Activated B cell treated with CpG ODN at 0.5 μM for 24 hours (primary cell): ENCODE data around the gene NTN4. TPM values are rescaled to one million over a fixed set of nuclear protein-coding genes. Genes with fewer than 3 reads are reported as not detected.
"Not testable (repeated sequence)": the region's sequence is repeated elsewhere in the genome, so short reads cannot be mapped to it uniquely, and the experiment has no call there.

ENCODE experiments used
- ATAC-seq: fragments of 200-7000 bp; cut with Tn5 transposase; one replicate; pipeline ENCODE4 v1.10.0; 2021; ENCODE audit warnings: low read depth, mild to moderate bottlenecking, moderate library complexity
- CTCF ChIA-PET: fragments of 350-600 bp; sonication (Branson Sonifier 250); formaldehyde crosslinking; loops from one replicate; lab custom pipeline; 2021; ENCODE audit warnings: antibody characterized with exemption; lab: Charles Lee
- POLR2A ChIA-PET: fragments of 350-600 bp; sonication (Branson Sonifier 250); formaldehyde crosslinking; loops from one replicate; lab custom pipeline; 2021; ENCODE audit warnings: antibody characterized with exemption; lab: Charles Lee
- DNase-seq: peaks from one replicate; pipeline ENCODE4 v3.0.0; 2022
- H3K27ac Mint-ChIP-seq: one replicate; pipeline ENCODE4 v1.8.0; 2020; ENCODE audit warnings: mixed read lengths
- H3K27me3 Mint-ChIP-seq: one replicate; pipeline ENCODE4 v1.8.0; 2021; ENCODE audit warnings: mixed read lengths
- H3K36me3 Mint-ChIP-seq: one replicate; pipeline ENCODE4 v1.8.0; 2021; ENCODE audit warnings: low read depth, mixed read lengths
- H3K4me1 Mint-ChIP-seq: one replicate; pipeline ENCODE4 v1.8.0; 2021; ENCODE audit warnings: mixed read lengths
- H3K4me3 Mint-ChIP-seq: one replicate; pipeline ENCODE4 v1.8.0; 2020; ENCODE audit warnings: mild to moderate bottlenecking, mixed read lengths
- H3K9me3 Mint-ChIP-seq: one replicate; pipeline ENCODE4 v1.8.0; 2020; ENCODE audit warnings: mixed read lengths
- intact Hi-C: fragments of 100-400 bp; cut with micrococcal nuclease; formaldehyde crosslinking; loops from one replicate; pipeline ENCODE4 v1.15.1; 2024
- total RNA-seq: library from RNA; stranded (reverse); gene quantifications from 2 replicates; pipeline ENCODE4 v1.2.3, GENCODE V29; 2022
- TF ChIP-seq, protein P1 (sequence below): fragments of 200-600 bp; IDR thresholded peaks from one replicate; pipeline ENCODE4 v1.8.0; 2022; ENCODE audit warnings: antibody characterized with exemption, mild to moderate bottlenecking

NTN4 gene
- total RNA-seq, 1 donor from 2014 or later = 0.20 TPM

DNA sequence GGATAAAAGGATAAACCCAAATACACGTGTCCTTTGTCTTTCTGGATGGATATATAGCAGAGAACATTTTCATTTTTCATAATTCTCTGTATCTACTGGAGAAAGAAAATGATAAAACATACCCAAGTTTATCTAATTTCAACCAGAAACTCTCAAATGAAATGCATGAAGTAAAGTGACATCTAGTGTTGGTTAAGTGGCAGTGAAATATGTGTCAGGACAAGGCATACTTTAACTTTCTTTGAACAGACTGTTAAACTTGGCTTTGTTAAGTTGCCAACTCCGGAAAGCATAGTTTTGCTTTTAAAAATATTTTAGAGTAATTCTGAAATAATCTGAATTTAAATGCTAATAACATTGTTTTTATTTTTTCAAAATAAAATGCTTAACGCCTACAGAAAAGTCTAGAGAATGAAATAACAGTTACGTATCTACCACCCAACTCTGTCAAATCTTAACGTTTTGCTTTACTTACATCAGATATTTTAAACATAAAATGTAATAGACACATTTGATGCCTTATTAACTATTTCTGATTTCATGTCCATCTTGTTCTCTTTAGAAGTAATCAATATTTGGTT, 25.2 kb upstream of the NTN4 start:
- DNase-seq = no peak
- intact Hi-C loops = loop anchor here (2.0 to 5.0 kb wide), 3 partner anchors 182 to 281 kb away; partner anchors contain the start of gene HAL

DNA sequence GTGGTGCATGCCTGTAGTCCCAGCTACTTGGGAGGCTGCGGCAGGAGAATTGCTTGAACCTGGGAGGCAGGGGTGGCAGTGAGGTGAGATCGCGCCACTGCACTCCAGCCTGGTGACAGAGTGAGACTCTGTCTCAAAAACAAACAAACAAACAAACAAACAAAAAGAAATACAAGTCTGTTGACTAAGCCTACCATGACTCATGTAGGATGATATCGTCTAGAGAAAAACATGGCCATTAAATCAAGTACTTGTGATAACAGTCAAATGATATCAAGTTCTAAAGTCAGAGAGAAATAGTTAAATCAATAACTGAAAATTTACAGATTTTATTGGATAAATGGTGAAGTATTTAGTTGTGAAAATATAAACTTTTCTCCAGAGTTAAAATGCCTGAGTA, 21.6 kb upstream of the NTN4 start:
- ATAC-seq, CTCF ChIA-PET, intact Hi-C loops, POLR2A ChIA-PET, DNase-seq, H3K9me3 Mint-ChIP-seq, H3K36me3 Mint-ChIP-seq, H3K4me1 Mint-ChIP-seq, H3K27ac Mint-ChIP-seq, H3K4me3 Mint-ChIP-seq: not testable (repeated sequence)
- H3K27me3 Mint-ChIP-seq = peaks cover 12% of the 10 kb centered on the region

More for the DNA sequence above, 25.2 kb upstream of the NTN4 start:
- TF ChIP-seq, protein P1, sequence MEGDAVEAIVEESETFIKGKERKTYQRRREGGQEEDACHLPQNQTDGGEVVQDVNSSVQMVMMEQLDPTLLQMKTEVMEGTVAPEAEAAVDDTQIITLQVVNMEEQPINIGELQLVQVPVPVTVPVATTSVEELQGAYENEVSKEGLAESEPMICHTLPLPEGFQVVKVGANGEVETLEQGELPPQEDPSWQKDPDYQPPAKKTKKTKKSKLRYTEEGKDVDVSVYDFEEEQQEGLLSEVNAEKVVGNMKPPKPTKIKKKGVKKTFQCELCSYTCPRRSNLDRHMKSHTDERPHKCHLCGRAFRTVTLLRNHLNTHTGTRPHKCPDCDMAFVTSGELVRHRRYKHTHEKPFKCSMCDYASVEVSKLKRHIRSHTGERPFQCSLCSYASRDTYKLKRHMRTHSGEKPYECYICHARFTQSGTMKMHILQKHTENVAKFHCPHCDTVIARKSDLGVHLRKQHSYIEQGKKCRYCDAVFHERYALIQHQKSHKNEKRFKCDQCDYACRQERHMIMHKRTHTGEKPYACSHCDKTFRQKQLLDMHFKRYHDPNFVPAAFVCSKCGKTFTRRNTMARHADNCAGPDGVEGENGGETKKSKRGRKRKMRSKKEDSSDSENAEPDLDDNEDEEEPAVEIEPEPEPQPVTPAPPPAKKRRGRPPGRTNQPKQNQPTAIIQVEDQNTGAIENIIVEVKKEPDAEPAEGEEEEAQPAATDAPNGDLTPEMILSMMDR = no peak
- ATAC-seq = no peak
- H3K9me3 Mint-ChIP-seq = no peaks in the 10 kb centered on the region
- CTCF ChIA-PET = interaction anchor here (2.1 kb wide), 1 partner anchor 700 kb away, joined by 5 read pairs; no protein-coding TSS in a partner anchor
- H3K4me3 Mint-ChIP-seq = no peak overlapping the region
- H3K36me3 Mint-ChIP-seq = no peaks in the 10 kb centered on the region
- H3K4me1 Mint-ChIP-seq = no peaks in the 10 kb centered on the region
- no peak overlapping the region for H3K27ac Mint-ChIP-seq
- peaks cover 12% of the 10 kb centered on the region for H3K27me3 Mint-ChIP-seq
- POLR2A ChIA-PET = no interaction called here

DNA sequence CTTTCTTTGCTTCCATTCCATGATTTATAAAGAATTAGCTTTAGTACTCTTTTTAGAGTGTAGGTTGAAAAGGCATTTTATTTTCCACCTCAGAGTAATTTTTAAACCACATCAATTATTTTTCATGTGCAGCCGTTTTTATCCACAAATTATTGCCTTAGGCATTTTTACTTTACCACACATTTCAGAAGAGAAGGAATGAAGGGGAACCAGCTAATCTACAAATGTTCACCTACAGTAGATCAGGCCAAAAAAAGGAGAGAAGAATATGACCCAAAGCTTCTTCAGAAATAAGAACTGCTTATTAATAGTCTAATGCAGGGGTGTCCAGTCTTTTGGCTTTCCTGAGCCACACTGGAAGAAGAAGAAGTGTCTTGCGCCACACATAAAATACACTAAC, 19.8 kb upstream of the NTN4 start:
- TF ChIP-seq, protein P1 = no peak
- CTCF ChIA-PET = no interaction called here
- POLR2A ChIA-PET = no interaction called here
- Mint-ChIP-seq H3K9me3 (no peaks in the 10 kb centered on the region), H3K27ac (no peak overlapping the region), H3K4me1 (no peaks in the 10 kb centered on the region), H3K4me3 (no peak overlapping the region), H3K36me3 (no peaks in the 10 kb centered on the region), H3K27me3 (peaks cover 17% of the 10 kb centered on the region)
- ATAC-seq (no peak), DNase-seq (no peak)
- intact Hi-C loops = no loop called here

DNA sequence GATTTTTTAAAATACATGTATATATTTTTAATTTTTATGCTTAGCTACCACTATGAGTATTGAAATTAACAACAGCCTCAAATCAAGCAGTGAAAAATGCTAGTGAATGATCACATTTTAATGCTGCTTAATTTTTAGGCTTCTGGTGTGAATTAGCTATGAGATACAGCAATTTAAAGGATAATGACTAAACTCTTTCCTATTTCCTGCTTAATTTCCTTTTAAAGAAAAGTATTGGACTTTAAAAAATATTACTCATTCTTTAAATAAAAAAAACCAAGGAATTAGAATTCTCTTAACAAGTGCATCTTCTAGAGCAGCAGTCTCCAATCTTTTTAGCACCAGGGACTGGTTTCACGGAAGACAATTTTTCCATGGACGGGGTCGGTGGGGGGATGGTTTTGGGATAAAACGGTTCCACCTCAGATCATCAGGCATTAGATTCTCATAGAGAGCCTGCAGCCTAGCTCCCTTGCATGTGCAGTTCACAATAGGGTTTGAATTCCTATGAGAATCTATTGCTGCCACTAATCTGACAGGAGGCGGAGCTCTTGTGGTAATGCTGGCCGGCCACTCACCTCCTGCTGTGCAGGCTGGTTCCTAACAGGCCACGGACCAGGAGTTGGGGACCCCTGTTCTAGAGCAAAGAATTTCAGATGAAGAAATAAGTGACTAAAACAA, 18.6 kb upstream of the NTN4 start:
- ATAC-seq = no peak
- H3K27ac Mint-ChIP-seq = no peak overlapping the region
- no peaks in the 10 kb centered on the region for H3K4me1 Mint-ChIP-seq
- intact Hi-C loops = no loop called here
- POLR2A ChIA-PET = no interaction called here
- CTCF ChIA-PET = no interaction called here
- H3K4me3 Mint-ChIP-seq = no peak overlapping the region
- H3K9me3 Mint-ChIP-seq = no peaks in the 10 kb centered on the region
- H3K27me3 Mint-ChIP-seq = peaks cover 23% of the 10 kb centered on the region
- H3K36me3 Mint-ChIP-seq = no peaks in the 10 kb centered on the region
- no peak for DNase-seq
- TF ChIP-seq, protein P1 = no peak

DNA sequence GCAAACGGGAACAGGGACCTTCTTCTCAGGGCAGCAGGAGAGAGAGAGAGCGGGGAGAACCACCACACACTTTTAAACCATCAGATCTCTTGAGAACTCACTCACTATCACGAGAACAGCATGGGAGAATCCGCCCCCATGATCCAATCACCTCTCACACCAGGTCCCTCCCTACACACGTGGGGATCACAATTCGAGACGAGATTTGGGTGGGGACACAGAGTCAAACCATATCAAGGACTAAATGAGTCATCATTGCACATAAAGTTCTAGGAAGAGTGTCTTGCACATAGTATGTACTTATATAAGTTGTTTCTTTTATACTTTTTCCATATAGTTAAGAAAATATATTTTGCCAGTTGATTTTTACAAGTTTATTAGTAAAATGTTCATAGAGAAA, 17.6 kb upstream of the NTN4 start:
- POLR2A ChIA-PET = no interaction called here
- CTCF ChIA-PET = no interaction called here
- no peak overlapping the region for H3K27ac Mint-ChIP-seq

More for the DNA sequence above, 17.6 kb upstream of the NTN4 start:
- DNase-seq (no peak), ATAC-seq (no peak)
- TF ChIP-seq, protein P1 = no peak
- intact Hi-C loops = no loop called here
- Mint-ChIP-seq H3K9me3 (no peaks in the 10 kb centered on the region), H3K4me3 (no peak overlapping the region), H3K27me3 (peaks cover 27% of the 10 kb centered on the region), H3K4me1 (no peaks in the 10 kb centered on the region), H3K36me3 (no peaks in the 10 kb centered on the region)
